ENCODE results near the gene PLXNA2. TPM values are rescaled to one million over a fixed set of nuclear protein-coding genes. Genes with fewer than 3 reads are reported as not detected.

The PLXNA2 gene
- total RNA-seq, 4 donors from 2014 or later: 26.9 to 54.0 (median 46.1) TPM

DNA sequence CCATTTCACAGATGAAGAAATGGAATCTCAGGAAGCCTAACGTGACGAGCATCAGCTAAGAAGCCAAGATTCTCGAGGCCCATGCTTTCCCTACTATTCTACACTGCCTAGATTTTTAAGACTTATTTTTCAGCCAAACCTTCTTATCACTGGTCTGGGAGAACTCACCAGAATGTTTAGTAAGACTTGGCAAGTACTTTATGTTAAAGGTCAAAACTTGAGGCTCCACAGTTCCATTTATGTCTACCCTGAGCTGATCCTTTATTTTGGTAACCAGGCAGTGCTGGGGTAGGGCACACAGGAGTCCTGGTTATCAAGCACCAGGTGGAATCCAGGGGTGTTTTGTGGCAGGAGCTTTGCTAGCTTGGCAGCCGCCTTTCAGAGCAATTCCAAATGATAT, 16.8 kb downstream of the PLXNA2 start:
- 74 to 76% methylated on average over 3 of the region's 4 CpGs for WGBS, 2 donors
- Histone ChIP-seq H3K4me1 (peaks cover 11 to 85% (median 32%) of the 10 kb centered on the region in 3 donors), H3K4me3 (no peak overlapping the region), H3K9me3 (no peaks in the 10 kb centered on the region), H3K27me3 (no peaks in the 10 kb centered on the region), H3K36me3 (peaks cover 0 to 45% (median 0%) of the 10 kb centered on the region in 3 donors), H3K27ac (peak overlapping the region in 2 of 4 donors; percentile 9 to 18)
- no peak for DNase-seq
- intact Hi-C loops (cut with DNase I): no loop called here
- TF ChIP-seq, protein P1, sequence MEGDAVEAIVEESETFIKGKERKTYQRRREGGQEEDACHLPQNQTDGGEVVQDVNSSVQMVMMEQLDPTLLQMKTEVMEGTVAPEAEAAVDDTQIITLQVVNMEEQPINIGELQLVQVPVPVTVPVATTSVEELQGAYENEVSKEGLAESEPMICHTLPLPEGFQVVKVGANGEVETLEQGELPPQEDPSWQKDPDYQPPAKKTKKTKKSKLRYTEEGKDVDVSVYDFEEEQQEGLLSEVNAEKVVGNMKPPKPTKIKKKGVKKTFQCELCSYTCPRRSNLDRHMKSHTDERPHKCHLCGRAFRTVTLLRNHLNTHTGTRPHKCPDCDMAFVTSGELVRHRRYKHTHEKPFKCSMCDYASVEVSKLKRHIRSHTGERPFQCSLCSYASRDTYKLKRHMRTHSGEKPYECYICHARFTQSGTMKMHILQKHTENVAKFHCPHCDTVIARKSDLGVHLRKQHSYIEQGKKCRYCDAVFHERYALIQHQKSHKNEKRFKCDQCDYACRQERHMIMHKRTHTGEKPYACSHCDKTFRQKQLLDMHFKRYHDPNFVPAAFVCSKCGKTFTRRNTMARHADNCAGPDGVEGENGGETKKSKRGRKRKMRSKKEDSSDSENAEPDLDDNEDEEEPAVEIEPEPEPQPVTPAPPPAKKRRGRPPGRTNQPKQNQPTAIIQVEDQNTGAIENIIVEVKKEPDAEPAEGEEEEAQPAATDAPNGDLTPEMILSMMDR (IDR thresholded peaks at IDR 0.05): no peak
- TF ChIP-seq POLR2A (IDR thresholded peaks at IDR 0.05): no peak

DNA sequence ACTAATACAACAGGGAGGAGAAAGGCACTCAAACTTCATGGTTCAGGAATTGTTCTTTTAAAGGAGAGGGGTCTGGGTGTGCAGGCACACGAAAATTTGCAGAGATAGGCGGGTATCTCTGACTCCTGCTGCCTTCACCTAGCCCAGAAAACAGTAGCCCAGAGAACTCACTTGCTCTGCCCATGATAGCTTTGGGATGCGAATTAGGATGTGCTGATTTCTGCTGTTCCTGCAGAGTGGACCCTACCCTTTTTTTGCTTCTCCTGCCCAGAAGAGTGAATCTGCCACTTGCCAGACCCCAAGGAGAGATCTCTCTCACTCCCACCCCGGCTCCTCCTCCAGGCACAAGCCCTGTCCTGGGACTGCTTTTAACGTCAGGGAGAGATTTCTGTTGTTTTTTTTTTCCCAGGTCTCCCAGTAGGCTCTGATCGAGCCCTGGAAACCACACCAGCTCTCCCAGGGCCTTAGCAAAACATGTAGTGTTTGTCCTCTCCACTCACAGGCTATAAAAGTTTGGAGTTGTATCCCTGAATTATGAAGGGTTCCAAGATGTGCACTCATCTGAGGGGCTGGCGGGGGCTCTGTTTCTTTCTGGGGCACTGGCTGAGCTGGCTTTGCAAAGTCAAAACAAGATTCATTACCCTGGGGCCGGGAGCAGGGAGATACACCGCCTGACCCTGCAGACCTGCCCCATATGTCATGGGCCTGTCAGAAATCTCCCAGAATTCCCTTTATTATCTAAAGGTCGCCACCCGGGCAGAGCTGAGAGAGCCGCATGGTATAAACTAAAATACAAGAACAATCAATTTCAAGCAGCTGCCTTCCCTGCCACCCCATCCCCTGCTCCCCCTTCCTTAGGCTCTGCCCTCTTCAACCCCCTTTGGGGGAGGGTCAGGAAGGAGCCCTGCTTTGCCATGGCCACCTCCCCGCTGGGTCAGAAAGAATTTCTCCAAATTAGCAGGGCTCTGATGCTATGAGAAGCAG, 17.9 kb downstream of the PLXNA2 start:
- peaks cover 0 to 46% (median 0%) of the 10 kb centered on the region in 3 donors for H3K36me3 ChIP-seq
- TF ChIP-seq POLR2A (IDR thresholded peaks at IDR 0.05): no peak
- TF ChIP-seq, protein P1 (IDR thresholded peaks at IDR 0.05): no peak
- intact Hi-C loops (cut with DNase I): no loop called here
- peak overlapping the region in 1 of 4 donors; percentile 18 for H3K27ac ChIP-seq
- WGBS, 2 donors: 76 to 79% methylated on average over 10 of the region's 13 CpGs
- H3K4me3 ChIP-seq: no peak overlapping the region
- no peaks in the 10 kb centered on the region for H3K27me3 ChIP-seq
- peaks cover 13 to 85% (median 27%) of the 10 kb centered on the region in 3 donors for H3K4me1 ChIP-seq
- H3K9me3 ChIP-seq: no peaks in the 10 kb centered on the region
- no peak for DNase-seq

DNA sequence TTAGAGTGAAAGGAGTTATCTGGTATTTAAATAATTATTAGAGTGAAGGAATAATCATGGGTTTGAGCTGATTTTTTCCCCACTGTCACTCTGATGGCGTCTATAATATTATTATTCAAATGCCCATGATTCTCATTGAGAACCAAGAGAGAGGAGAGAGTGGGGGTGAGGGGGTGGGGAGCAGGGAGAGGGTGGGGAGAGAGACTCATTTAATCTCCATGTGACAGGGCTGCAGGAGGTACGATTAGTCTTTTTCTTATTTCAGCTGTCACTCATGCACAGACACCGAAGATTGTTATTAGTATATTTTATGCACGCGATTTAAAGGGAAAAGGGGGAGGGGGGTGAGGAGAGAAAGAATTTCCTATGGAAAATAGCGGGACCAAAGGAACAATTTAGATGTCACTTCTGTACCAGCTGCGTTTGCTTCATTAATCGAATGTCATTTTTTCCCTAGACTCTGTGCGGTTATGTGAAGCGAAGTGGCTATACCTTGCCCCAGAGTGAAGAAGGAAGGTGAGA, 19.9 kb downstream of the PLXNA2 start:
- intact Hi-C loops (cut with DNase I): no loop called here
- Histone ChIP-seq H3K4me3 (no peak overlapping the region), H3K9me3 (no peaks in the 10 kb centered on the region), H3K36me3 (peaks cover 0 to 35% (median 0%) of the 10 kb centered on the region in 3 donors), H3K4me1 (peaks cover 28 to 85% (median 41%) of the 10 kb centered on the region in 3 donors), H3K27me3 (no peaks in the 10 kb centered on the region), H3K27ac (no peak overlapping the region)
- 87% methylated on average over 10 of the region's 10 CpGs for WGBS, 2 donors
- no peak for DNase-seq
- no peak for TF ChIP-seq POLR2A (IDR thresholded peaks at IDR 0.05)
- TF ChIP-seq, protein P1 (IDR thresholded peaks at IDR 0.05): no peak

DNA sequence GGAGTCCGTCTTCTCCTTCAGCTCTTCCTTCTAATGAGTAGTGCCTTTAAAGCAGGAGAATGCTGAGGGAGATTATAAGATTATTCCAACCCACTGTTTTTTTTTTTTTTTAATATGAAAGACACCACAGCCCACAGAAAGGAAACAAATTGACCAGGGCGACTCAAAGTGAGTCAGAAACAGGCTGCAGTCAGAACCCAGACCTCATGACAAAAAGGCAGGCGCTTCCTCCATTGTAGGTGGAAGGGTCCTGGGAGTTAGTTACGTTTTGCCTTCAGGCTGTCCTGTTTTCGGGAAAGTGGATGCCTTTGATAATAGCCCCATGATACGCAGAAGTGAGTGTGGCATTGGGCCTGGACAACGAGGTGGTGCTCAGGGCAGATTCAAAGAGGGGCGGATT, 21.0 kb downstream of the PLXNA2 start:
- H3K9me3 ChIP-seq: no peaks in the 10 kb centered on the region
- no peak for DNase-seq
- no peaks in the 10 kb centered on the region for H3K27me3 ChIP-seq
- H3K27ac ChIP-seq: peak overlapping the region in 1 of 4 donors; percentile 27
- 72 to 83% methylated on average over 8 of the region's 8 CpGs for WGBS, 2 donors
- no peak for TF ChIP-seq POLR2A (IDR thresholded peaks at IDR 0.05)
- TF ChIP-seq, protein P1 (IDR thresholded peaks at IDR 0.05): no peak
- peaks cover 0 to 29% (median 0%) of the 10 kb centered on the region in 3 donors for H3K36me3 ChIP-seq
- H3K4me1 ChIP-seq: peaks cover 36 to 85% (median 47%) of the 10 kb centered on the region in 3 donors
- no peak overlapping the region for H3K4me3 ChIP-seq
- intact Hi-C loops (cut with DNase I): no loop called here

Data from esophagus squamous epithelium (tissue), 5 donors.